GM18907 (cell line): ENCODE data around the gene GNLY.

Experiments
- ATAC-seq: cut with Tn5 transposase; IDR thresholded peaks from one replicate; pipeline ENCODE4 v1.9.1; 2021; ENCODE audit warnings: mild to moderate bottlenecking, moderate library complexity; ENCODE audit not compliant: unreplicated experiment

The GNLY gene

GRCh38 chr2:85741211-85741832, 47.2 kb downstream of the GNLY start:
- ATAC-seq, result no peak

DNA sequence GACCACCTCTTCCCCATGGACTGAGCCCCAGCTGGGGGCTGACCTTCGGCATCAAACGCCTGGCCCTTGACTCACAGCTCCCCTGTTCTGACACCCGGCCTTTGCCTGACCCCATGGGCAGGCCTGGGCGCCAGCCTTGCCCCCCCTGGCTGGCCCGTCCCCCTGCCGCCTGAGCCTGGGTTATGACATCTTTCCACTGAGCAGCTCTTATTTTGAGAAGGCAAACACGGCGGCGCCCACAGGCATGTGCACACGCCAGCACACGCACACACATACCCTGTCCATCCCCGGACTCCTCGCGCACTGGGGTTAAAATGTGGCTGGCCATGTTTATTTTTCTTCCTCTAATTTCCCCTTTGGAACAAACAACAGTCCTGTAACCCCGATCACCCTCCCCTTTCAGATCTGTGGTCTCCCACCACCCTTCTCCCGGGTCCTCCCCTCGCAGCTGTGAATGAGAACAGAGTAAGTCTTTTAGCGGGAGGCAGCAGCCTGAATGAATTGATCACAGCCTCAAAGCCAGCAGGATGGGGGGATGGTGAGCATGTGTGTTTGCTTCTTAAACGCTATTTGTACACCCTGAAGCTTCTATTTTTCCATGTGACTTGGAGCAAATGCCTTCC, 47.8 kb downstream of the GNLY start:
- no peak for ATAC-seq

DNA sequence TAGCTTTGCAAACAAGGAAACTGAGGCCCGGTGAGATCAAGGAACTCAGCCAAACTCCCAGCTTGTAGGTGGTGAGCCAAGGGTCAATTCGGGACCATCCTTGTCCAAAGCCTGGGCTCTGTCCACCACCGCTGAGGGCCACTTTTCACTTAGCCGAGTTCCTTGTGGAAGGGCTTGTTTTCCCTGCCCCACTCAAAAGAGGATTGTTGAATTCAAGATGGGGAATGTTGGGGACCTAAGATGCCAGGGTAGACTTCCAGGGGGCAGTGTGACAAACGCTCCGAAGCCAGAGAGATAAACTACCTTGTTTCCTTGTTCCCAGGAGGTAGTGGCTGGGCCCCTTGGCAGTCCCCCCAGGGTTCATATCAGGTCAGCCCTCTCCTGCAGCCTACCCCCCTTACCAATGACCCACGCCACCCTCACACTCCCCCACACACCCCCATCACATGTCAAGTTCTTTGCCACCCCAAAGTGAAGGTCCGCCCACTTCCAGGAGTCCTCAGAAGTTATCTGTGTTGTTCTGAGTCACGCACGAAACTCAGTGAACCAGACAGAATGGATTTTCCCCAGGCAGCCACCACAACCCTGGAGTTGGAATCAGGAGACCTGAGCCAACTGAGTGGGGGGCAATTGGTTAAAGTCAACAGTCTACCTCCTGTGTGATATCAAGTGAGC, 49.3 kb downstream of the GNLY start:
- ATAC-seq, result no peak

DNA sequence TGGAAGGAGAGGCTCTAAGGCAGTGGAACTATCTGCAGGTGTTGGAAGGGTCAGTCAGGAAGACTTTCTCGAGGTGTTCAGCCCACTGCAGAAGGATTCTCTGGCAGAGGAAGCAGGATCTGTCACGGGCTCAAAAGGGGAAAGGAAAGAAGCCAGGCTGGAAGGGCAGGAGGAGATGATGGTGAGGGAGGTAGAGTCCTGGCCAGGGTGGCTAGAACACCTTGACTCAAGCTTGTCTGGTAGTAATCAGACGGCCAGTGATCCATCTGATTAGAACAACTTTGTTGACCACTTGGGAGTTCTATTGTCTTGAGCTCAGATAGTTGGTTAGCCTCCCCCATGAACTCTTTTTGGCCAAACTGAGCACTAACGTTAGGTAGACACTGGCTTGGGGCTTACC, 49.9 kb downstream of the GNLY start:
- ATAC-seq, result no peak

GRCh38 chr2:85744741-85745601, 50.8 kb downstream of the GNLY start:
- no peak for ATAC-seq

- no peak for ATAC-seq
These were observed 51.5 kb downstream of the GNLY start for GRCh38 chr2:85745619-85746018.

GRCh38 chr2:85746321-85747004, 52.3 kb downstream of the GNLY start:
- no peak for ATAC-seq

DNA sequence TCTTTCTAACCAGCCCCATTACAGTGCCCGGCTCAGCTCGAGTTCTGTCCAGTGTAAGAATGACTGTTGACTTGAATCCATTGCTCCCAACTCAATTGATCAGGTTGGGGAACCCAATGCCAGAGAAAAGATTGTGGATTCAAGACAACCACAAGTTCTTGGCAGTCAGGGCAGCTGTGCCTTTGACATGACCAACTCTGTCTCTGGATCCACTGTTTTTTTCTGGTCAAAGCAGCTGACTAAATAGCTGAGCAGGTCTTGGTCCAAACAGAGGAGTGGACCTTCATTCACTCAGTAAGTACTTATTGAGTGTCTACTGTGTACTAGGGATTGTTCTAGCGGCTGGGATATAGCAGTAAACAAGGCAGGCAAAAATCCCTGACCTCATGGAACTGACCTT, 53.3 kb downstream of the GNLY start:
- ATAC-seq, result no peak

- peak; percentile 59 for ATAC-seq
These were observed 54.0 kb downstream of the GNLY start for GRCh38 chr2:85748039-85748734.
